DND-41 (cell line): ENCODE results near the gene CLDN6.

ENCODE experiments used
- EZH2 ChIP-seq: IDR thresholded peaks from 3 replicates; pipeline ENCODE4 v1.6.1; 2012; ENCODE audit warnings: borderline replicate concordance, low read depth, mild to moderate bottlenecking, moderate library complexity, low read length, inconsistent platforms; ENCODE audit not compliant: severe bottlenecking
- TF ChIP-seq, protein P1 (sequence below): IDR thresholded peaks from 2 replicates; pipeline ENCODE4 v1.5.1; 2012; ENCODE audit warnings: borderline replicate concordance, low read length, moderate library complexity, mild to moderate bottlenecking; ENCODE audit not compliant: poor library complexity, severe bottlenecking; ENCODE audit errors: extremely low read depth

DNA sequence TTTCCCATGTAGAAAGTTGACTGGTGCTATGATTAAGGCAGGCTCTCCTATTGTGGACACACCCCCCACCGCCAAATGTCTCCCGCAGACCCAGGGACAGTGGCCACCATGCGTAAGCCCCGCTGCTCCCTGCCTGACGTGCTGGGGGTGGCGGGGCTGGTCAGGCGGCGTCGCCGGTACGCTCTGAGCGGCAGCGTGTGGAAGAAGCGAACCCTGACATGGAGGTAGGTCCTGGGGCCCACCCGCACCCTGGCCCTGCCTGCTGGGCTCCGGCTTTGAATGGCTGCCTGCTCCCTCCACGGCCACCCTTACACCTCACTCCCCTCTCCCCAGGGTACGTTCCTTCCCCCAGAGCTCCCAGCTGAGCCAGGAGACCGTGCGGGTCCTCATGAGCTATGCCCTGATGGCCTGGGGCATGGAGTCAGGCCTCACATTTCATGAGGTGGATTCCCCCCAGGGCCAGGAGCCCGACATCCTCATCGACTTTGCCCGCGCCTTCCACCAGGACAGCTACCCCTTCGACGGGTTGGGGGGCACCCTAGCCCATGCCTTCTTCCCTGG is 32.0 kb upstream of the CLDN6 start:
- no peak for TF ChIP-seq EZH2
- TF ChIP-seq, protein P1, sequence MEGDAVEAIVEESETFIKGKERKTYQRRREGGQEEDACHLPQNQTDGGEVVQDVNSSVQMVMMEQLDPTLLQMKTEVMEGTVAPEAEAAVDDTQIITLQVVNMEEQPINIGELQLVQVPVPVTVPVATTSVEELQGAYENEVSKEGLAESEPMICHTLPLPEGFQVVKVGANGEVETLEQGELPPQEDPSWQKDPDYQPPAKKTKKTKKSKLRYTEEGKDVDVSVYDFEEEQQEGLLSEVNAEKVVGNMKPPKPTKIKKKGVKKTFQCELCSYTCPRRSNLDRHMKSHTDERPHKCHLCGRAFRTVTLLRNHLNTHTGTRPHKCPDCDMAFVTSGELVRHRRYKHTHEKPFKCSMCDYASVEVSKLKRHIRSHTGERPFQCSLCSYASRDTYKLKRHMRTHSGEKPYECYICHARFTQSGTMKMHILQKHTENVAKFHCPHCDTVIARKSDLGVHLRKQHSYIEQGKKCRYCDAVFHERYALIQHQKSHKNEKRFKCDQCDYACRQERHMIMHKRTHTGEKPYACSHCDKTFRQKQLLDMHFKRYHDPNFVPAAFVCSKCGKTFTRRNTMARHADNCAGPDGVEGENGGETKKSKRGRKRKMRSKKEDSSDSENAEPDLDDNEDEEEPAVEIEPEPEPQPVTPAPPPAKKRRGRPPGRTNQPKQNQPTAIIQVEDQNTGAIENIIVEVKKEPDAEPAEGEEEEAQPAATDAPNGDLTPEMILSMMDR = no peak
